Nucleus accumbens (tissue), 56 donors: ENCODE measurements around the gene COL28A1.
"Not testable (repeated sequence)": the region's sequence is repeated elsewhere in the genome, so short reads cannot be mapped to it uniquely, and the experiment has no call there.

Experiments
- DNase-seq, 56 donors: peaks; one replicate each; lab custom pipeline; 2025; lab: John Stamatoyannopoulos, UW

COL28A1 gene

GRCh38 chr7:7563269-7563668 is 27.6 kb upstream of the COL28A1 start:
- no peak for DNase-seq

GRCh38 chr7:7562736-7563135 is 27.1 kb upstream of the COL28A1 start:
- no peak for DNase-seq

- not testable (repeated sequence) for DNase-seq
These were observed 25.9 kb upstream of the COL28A1 start for GRCh38 chr7:7561591-7561990.

- DNase-seq: no peak
These were observed 21.6 kb upstream of the COL28A1 start for GRCh38 chr7:7557252-7557651.

GRCh38 chr7:7556852-7557251 is 21.2 kb upstream of the COL28A1 start:
- no peak for DNase-seq

GRCh38 chr7:7554649-7555575 is 19.2 kb upstream of the COL28A1 start:
- no peak for DNase-seq

GRCh38 chr7:7554021-7554432 is 18.4 kb upstream of the COL28A1 start:
- no peak for DNase-seq

GRCh38 chr7:7553386-7553785 is 17.7 kb upstream of the COL28A1 start:
- DNase-seq: no peak

- DNase-seq: no peak
These were observed 16.5 kb upstream of the COL28A1 start for GRCh38 chr7:7552199-7552598.

GRCh38 chr7:7550663-7551062 is 15.0 kb upstream of the COL28A1 start:
- no peak for DNase-seq

- DNase-seq: no peak
These were observed 12.7 kb upstream of the COL28A1 start for GRCh38 chr7:7548407-7548806.

- no peak for DNase-seq
These were observed 6.7 kb upstream of the COL28A1 start for GRCh38 chr7:7542251-7542835.

- no peak for DNase-seq
These were observed 4.0 kb upstream of the COL28A1 start for GRCh38 chr7:7539711-7540110.

- no peak for DNase-seq
These were observed 3.5 kb upstream of the COL28A1 start for GRCh38 chr7:7539152-7539551.

- DNase-seq: no peak
These were observed 2.0 kb upstream of the COL28A1 start for GRCh38 chr7:7537711-7538110.

- no peak for DNase-seq
These were observed 835 bp upstream of the COL28A1 start for GRCh38 chr7:7536396-7537019.

- no peak for DNase-seq
These were observed 1.7 kb downstream of the COL28A1 start for GRCh38 chr7:7533831-7534430.

GRCh38 chr7:7529328-7529727 is 6.3 kb downstream of the COL28A1 start:
- no peak for DNase-seq

- DNase-seq: no peak
These were observed 8.6 kb downstream of the COL28A1 start for GRCh38 chr7:7527047-7527446.

GRCh38 chr7:7526006-7526405 is 9.7 kb downstream of the COL28A1 start:
- DNase-seq: no peak

- DNase-seq: no peak
These were observed 11.6 kb downstream of the COL28A1 start for GRCh38 chr7:7524121-7524520.
